HG02973 (cell line): ENCODE data around the gene RNF215.

ENCODE experiments used
- ATAC-seq: cut with Tn5 transposase; IDR thresholded peaks from one replicate; pipeline ENCODE4 v1.9.1; 2021; ENCODE audit warnings: moderate library complexity; ENCODE audit not compliant: unreplicated experiment

RNF215 gene

DNA sequence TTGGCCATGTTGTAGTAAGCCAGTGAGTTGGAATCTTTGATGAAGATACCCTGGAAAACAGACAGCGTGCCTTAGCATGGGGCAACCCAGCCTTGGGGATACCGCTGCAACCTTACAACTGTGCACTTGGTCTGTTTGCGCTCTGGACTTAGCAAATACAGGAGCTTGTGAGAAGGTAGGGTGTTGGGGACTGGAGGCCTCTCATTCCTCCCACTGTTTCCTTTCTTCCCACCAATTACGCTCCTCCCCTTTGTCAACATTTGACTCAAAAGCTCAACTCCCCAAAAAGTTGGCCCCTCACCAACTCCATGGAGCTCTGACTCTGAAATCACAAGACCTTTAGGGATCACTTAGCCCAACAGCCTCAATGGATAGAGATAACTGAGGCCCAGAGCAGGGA, 52.6 kb downstream of the RNF215 start:
- ATAC-seq = no peak

DNA sequence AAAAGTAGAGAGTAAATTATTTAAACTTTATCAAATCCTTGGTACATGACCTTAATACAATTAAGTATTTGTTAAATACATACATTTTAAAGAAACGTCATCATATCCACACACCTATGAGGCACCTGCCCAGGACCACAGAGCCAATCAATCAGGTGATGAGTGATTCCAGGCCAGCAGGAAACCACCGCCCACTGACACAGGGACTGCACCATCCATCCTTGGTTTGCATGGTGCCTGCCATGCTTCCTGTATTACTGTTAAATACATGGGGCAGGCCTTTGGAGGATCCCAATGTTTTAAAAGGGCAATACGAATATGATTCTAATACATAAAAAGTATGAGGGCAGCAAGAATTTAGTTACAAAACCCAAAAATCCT, 53.5 kb downstream of the RNF215 start:
- ATAC-seq = no peak

- no peak for ATAC-seq
Measured at GRCh38 chr22:30332994-30333706, 54.1 kb downstream of the RNF215 start.

- ATAC-seq = no peak
Measured at GRCh38 chr22:30332551-30332950, 54.7 kb downstream of the RNF215 start.
